ENCODE measurements around the gene DCD.

The DCD gene

GRCh38 chr12:54648265-54648664 lies at the start of gene DCD:
TSS of gene DCD (minus strand) at chr12:54648365. CDS start at chr12:54648303, 62 bp downstream.
- no peaks in the 10 kb centered on the region for H3K79me2 ChIP-seq (ENCODE audit: control insufficient read depth, insufficient read depth, low read length, unreplicated experiment)
- H3K36me3 ChIP-seq (ENCODE audit: insufficient read depth, low read length), result no peaks in the 10 kb centered on the region
- peaks cover 91% of the 10 kb centered on the region for H3K27me3 ChIP-seq (ENCODE audit: insufficient read depth, low read length)
- H3K4me1 ChIP-seq (ENCODE audit: control insufficient read depth, insufficient read depth, low read length, unreplicated experiment), result no peaks in the 10 kb centered on the region
- H3K27ac ChIP-seq (ENCODE audit: low read depth, low read length), result no peak within 1 kb of the TSS
- no peak within 1 kb of the TSS for H2AFZ ChIP-seq (ENCODE audit: low read length, unreplicated experiment)
- H3K4me3 ChIP-seq (ENCODE audit: low read depth, low read length), result no peak within 1 kb of the TSS

- H3K4me1 ChIP-seq (ENCODE audit: control insufficient read depth, insufficient read depth, low read length, unreplicated experiment), result no peaks in the 10 kb centered on the region
- H3K4me3 ChIP-seq (ENCODE audit: low read depth, low read length), result no peak overlapping the region
- no peaks in the 10 kb centered on the region for H3K36me3 ChIP-seq (ENCODE audit: insufficient read depth, low read length)
- no peak overlapping the region for H2AFZ ChIP-seq (ENCODE audit: low read length, unreplicated experiment)
- H3K79me2 ChIP-seq (ENCODE audit: control insufficient read depth, insufficient read depth, low read length, unreplicated experiment), result no peaks in the 10 kb centered on the region
- H3K27me3 ChIP-seq (ENCODE audit: insufficient read depth, low read length), result peaks cover 65% of the 10 kb centered on the region
- no peak overlapping the region for H3K27ac ChIP-seq (ENCODE audit: low read depth, low read length)
Observed at GRCh38 chr12:54697851-54698250, 49.7 kb upstream of the DCD start.

DNA sequence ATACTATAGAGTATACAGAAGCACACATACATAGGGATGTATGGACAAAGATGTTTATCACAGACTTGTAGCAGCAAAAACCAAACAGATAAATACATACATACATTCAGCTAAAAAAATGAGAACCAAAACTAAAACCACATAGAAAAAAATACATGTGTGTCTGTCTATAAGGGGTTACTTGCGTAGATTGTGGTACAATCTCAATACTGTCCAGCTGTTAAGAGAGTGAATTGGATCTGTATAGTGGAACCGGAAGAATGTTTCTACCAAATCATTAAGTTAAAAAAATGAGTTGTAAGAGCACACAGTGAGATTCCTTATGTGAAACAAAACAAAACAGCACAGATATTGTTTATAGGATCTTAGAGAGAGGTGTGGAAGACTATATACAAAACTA lies 44.2 kb upstream of the DCD start:
- no peaks in the 10 kb centered on the region for H3K36me3 ChIP-seq (ENCODE audit: insufficient read depth, low read length)
- peaks cover 67% of the 10 kb centered on the region for H3K27me3 ChIP-seq (ENCODE audit: insufficient read depth, low read length)
- no peak overlapping the region for H3K27ac ChIP-seq (ENCODE audit: low read depth, low read length)
- no peaks in the 10 kb centered on the region for H3K4me1 ChIP-seq (ENCODE audit: control insufficient read depth, insufficient read depth, low read length, unreplicated experiment)
- no peak overlapping the region for H3K4me3 ChIP-seq (ENCODE audit: low read depth, low read length)
- no peaks in the 10 kb centered on the region for H3K79me2 ChIP-seq (ENCODE audit: control insufficient read depth, insufficient read depth, low read length, unreplicated experiment)
- H2AFZ ChIP-seq (ENCODE audit: low read length, unreplicated experiment), result no peak overlapping the region

DNA sequence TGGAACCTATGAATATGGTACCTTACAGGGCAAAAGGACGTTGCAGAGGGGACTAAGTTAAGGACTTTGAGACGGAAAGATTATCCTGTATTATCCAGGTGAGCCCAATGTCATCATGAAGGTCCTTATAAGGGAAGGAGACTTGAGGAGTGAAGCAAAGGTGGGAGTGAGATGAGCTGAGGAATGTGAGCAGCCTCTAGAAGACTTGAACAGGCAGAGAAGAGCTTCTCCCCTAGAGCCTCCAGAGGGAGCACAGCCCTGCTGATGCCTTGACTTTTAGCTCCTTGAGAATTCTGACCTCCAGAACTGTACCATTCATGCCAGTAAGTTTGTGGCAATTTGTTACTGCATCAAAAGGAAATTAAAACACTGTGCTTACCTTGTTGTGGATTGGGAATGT lies 41.8 kb upstream of the DCD start:
- no peaks in the 10 kb centered on the region for H3K79me2 ChIP-seq (ENCODE audit: control insufficient read depth, insufficient read depth, low read length, unreplicated experiment)
- no peaks in the 10 kb centered on the region for H3K4me1 ChIP-seq (ENCODE audit: control insufficient read depth, insufficient read depth, low read length, unreplicated experiment)
- H2AFZ ChIP-seq (ENCODE audit: low read length, unreplicated experiment), result no peak overlapping the region
- H3K27me3 ChIP-seq (ENCODE audit: insufficient read depth, low read length), result peaks cover 70% of the 10 kb centered on the region
- H3K4me3 ChIP-seq (ENCODE audit: low read depth, low read length), result no peak overlapping the region
- H3K36me3 ChIP-seq (ENCODE audit: insufficient read depth, low read length), result no peaks in the 10 kb centered on the region
- H3K27ac ChIP-seq (ENCODE audit: low read depth, low read length), result no peak overlapping the region

DNA sequence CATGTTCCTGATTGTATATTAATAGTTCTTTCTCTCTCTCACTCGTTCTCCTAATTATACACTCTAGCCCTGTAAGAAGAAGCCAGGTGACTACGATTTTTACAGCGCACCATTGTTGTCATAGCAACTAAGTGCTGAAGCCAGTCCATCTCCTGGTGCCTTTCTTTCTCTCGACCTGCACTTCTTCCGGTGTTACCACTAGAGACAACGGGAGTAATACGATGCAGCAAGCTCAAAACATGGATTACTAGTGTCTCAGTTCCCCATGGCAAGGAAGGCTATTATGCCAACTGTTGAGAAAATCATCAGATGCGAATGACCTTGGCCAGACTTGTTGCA lies 40.8 kb upstream of the DCD start:
- H3K4me1 ChIP-seq (ENCODE audit: control insufficient read depth, insufficient read depth, low read length, unreplicated experiment), result no peaks in the 10 kb centered on the region
- no peaks in the 10 kb centered on the region for H3K36me3 ChIP-seq (ENCODE audit: insufficient read depth, low read length)
- H3K27ac ChIP-seq (ENCODE audit: low read depth, low read length), result no peak overlapping the region
- peaks cover 79% of the 10 kb centered on the region for H3K27me3 ChIP-seq (ENCODE audit: insufficient read depth, low read length)
- H3K79me2 ChIP-seq (ENCODE audit: control insufficient read depth, insufficient read depth, low read length, unreplicated experiment), result no peaks in the 10 kb centered on the region
- H3K4me3 ChIP-seq (ENCODE audit: low read depth, low read length), result no peak overlapping the region
- H2AFZ ChIP-seq (ENCODE audit: low read length, unreplicated experiment), result no peak overlapping the region

- Histone ChIP-seq H3K79me2 (ENCODE audit: control insufficient read depth, insufficient read depth, low read length, unreplicated experiment) (no peaks in the 10 kb centered on the region), H3K27me3 (ENCODE audit: insufficient read depth, low read length) (peaks cover 79% of the 10 kb centered on the region), H3K4me3 (ENCODE audit: low read depth, low read length) (no peak overlapping the region), H2AFZ (ENCODE audit: low read length, unreplicated experiment) (no peak overlapping the region), H3K27ac (ENCODE audit: low read depth, low read length) (no peak overlapping the region), H3K4me1 (ENCODE audit: control insufficient read depth, insufficient read depth, low read length, unreplicated experiment) (no peaks in the 10 kb centered on the region), H3K36me3 (ENCODE audit: insufficient read depth, low read length) (no peaks in the 10 kb centered on the region)
Observed at GRCh38 chr12:54688309-54689033, 40.3 kb upstream of the DCD start.

GRCh38 chr12:54684636-54685630 lies 36.8 kb upstream of the DCD start:
- Histone ChIP-seq H3K27ac (ENCODE audit: low read depth, low read length) (no peak overlapping the region), H3K27me3 (ENCODE audit: insufficient read depth, low read length) (peaks cover 89% of the 10 kb centered on the region), H3K4me3 (ENCODE audit: low read depth, low read length) (no peak overlapping the region), H2AFZ (ENCODE audit: low read length, unreplicated experiment) (no peak overlapping the region), H3K36me3 (ENCODE audit: insufficient read depth, low read length) (no peaks in the 10 kb centered on the region), H3K4me1 (ENCODE audit: control insufficient read depth, insufficient read depth, low read length, unreplicated experiment) (no peaks in the 10 kb centered on the region), H3K79me2 (ENCODE audit: control insufficient read depth, insufficient read depth, low read length, unreplicated experiment) (no peaks in the 10 kb centered on the region)

DNA sequence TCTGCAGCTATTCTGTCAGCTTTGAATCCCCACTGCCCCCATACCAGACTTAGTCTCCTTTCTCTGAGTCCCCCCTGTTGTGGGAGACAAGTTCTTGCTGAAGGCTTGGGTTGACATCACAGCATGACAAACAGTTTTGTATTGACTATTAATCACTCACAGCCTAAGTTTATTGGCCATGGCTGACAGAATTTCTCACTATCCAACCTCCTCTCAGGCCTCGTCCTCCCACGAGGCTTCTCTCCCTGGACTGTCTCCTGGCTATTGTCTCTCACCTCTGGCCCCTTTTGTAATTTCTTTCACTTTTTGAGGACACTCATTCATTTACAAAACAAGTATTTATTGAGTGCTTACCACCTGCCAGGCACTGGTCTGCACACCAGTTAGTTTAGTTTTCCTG lies 35.2 kb upstream of the DCD start:
- Histone ChIP-seq H3K79me2 (ENCODE audit: control insufficient read depth, insufficient read depth, low read length, unreplicated experiment) (no peaks in the 10 kb centered on the region), H3K27ac (ENCODE audit: low read depth, low read length) (no peak overlapping the region), H3K4me1 (ENCODE audit: control insufficient read depth, insufficient read depth, low read length, unreplicated experiment) (no peaks in the 10 kb centered on the region), H3K4me3 (ENCODE audit: low read depth, low read length) (no peak overlapping the region), H3K27me3 (ENCODE audit: insufficient read depth, low read length) (peaks cover 91% of the 10 kb centered on the region), H2AFZ (ENCODE audit: low read length, unreplicated experiment) (no peak overlapping the region), H3K36me3 (ENCODE audit: insufficient read depth, low read length) (no peaks in the 10 kb centered on the region)

DNA sequence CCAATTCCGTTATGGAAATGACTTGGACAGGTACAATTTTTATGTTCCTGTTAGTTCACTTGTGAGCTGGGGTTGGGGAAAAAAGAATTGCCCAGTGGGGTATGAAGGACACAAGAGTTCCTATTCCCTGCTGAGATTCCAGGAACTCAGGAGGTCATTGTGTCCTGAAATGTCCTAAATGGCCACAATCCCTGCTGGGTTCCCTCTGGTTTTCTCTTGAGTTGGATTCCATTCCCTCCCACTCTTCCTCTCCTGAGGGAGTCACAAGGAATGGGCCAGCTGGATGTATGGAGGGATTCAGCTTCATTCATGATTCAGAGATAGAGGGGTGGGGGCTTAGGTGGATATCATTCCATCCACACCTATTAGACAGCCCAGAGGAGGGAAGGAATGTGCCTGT lies 34.5 kb upstream of the DCD start:
- Histone ChIP-seq H3K4me3 (ENCODE audit: low read depth, low read length) (no peak overlapping the region), H3K27ac (ENCODE audit: low read depth, low read length) (no peak overlapping the region), H3K4me1 (ENCODE audit: control insufficient read depth, insufficient read depth, low read length, unreplicated experiment) (no peaks in the 10 kb centered on the region), H3K36me3 (ENCODE audit: insufficient read depth, low read length) (no peaks in the 10 kb centered on the region), H3K79me2 (ENCODE audit: control insufficient read depth, insufficient read depth, low read length, unreplicated experiment) (no peaks in the 10 kb centered on the region), H2AFZ (ENCODE audit: low read length, unreplicated experiment) (no peak overlapping the region), H3K27me3 (ENCODE audit: insufficient read depth, low read length) (peaks cover 91% of the 10 kb centered on the region)

- H2AFZ ChIP-seq (ENCODE audit: low read length, unreplicated experiment), result no peak overlapping the region
- no peaks in the 10 kb centered on the region for H3K79me2 ChIP-seq (ENCODE audit: control insufficient read depth, insufficient read depth, low read length, unreplicated experiment)
- H3K27me3 ChIP-seq (ENCODE audit: insufficient read depth, low read length), result peaks cover 90% of the 10 kb centered on the region
- H3K4me3 ChIP-seq (ENCODE audit: low read depth, low read length), result no peak overlapping the region
- no peaks in the 10 kb centered on the region for H3K4me1 ChIP-seq (ENCODE audit: control insufficient read depth, insufficient read depth, low read length, unreplicated experiment)
- H3K36me3 ChIP-seq (ENCODE audit: insufficient read depth, low read length), result no peaks in the 10 kb centered on the region
- H3K27ac ChIP-seq (ENCODE audit: low read depth, low read length), result no peak overlapping the region
Observed at GRCh38 chr12:54680374-54680773, 32.2 kb upstream of the DCD start.

- Histone ChIP-seq H3K36me3 (ENCODE audit: insufficient read depth, low read length) (no peaks in the 10 kb centered on the region), H3K79me2 (ENCODE audit: control insufficient read depth, insufficient read depth, low read length, unreplicated experiment) (no peaks in the 10 kb centered on the region), H3K27me3 (ENCODE audit: insufficient read depth, low read length) (peaks cover 73% of the 10 kb centered on the region), H3K27ac (ENCODE audit: low read depth, low read length) (no peak overlapping the region), H3K4me1 (ENCODE audit: control insufficient read depth, insufficient read depth, low read length, unreplicated experiment) (no peaks in the 10 kb centered on the region), H2AFZ (ENCODE audit: low read length, unreplicated experiment) (no peak overlapping the region), H3K4me3 (ENCODE audit: low read depth, low read length) (no peak overlapping the region)
Observed at GRCh38 chr12:54678131-54678530, 30.0 kb upstream of the DCD start.
